GM12878 (cell line): Measurements from ENCODE around the gene SLC35G6. TPM values are rescaled to one million over a fixed set of nuclear protein-coding genes. Genes with fewer than 3 reads are reported as not detected.

ENCODE experiments used
- CHD2 ChIP-seq: IDR thresholded peaks from 2 replicates; pipeline ENCODE4 v1.6.1; 2011; ENCODE audit warnings: low read depth, low read length, improper control_type of control experiment, borderline replicate concordance
- EP300 ChIP-seq, 2 experiments: fragments of 150-350 bp in 1 of 2; IDR thresholded peaks; 2 replicates each; pipeline ENCODE4 v1.6.1; 2011 to 2012; ENCODE audit warnings: low read depth in 2 of 2, low read length in 2 of 2, borderline replicate concordance in 1 of 2, improper control_type of control experiment in 1 of 2, inconsistent platforms in 1 of 2; ENCODE audit not compliant: control insufficient read depth in 1 of 2
- ESRRA ChIP-seq: IDR thresholded peaks from 2 replicates; pipeline ENCODE4 v1.6.1; 2012; ENCODE audit warnings: mild to moderate bottlenecking, low read length, improper control_type of control experiment
- FOXM1 ChIP-seq: IDR thresholded peaks from 2 replicates; pipeline ENCODE4 v1.6.1; 2012; ENCODE audit warnings: low read depth, mild to moderate bottlenecking, inconsistent platforms, low read length, moderate library complexity
- GABPA ChIP-seq: IDR thresholded peaks from 2 replicates; pipeline ENCODE4 v1.6.1; 2014; ENCODE audit warnings: antibody characterized with exemption, low read depth, mild to moderate bottlenecking, inconsistent platforms
- HDGF ChIP-seq: fragments of 450-650 bp; IDR thresholded peaks from 2 replicates; pipeline ENCODE4 v1.6.1; 2016; ENCODE audit warnings: antibody characterized with exemption
- IKZF1 ChIP-seq: fragments of 450-650 bp; conservative IDR thresholded peaks from 2 replicates; pipeline ENCODE4 v1.6.1; 2017; ENCODE audit warnings: antibody characterized with exemption, mild to moderate bottlenecking
- MTA3 ChIP-seq: IDR thresholded peaks from 2 replicates; pipeline ENCODE4 v1.6.1; 2012; ENCODE audit warnings: low read length, inconsistent platforms, borderline replicate concordance
- NFYA ChIP-seq: IDR thresholded peaks from 2 replicates; pipeline ENCODE4 v1.6.1; 2011; ENCODE audit warnings: low read depth, mild to moderate bottlenecking, low read length, improper control_type of control experiment, borderline replicate concordance
- NR2C2 ChIP-seq: IDR thresholded peaks from 2 replicates; pipeline ENCODE4 v1.6.1; 2011; ENCODE audit warnings: borderline replicate concordance, low read depth; ENCODE audit not compliant: control insufficient read depth, insufficient read length
- PAX8 ChIP-seq: fragments of 450-650 bp; IDR thresholded peaks from 2 replicates; pipeline ENCODE4 v1.6.1; 2017; ENCODE audit warnings: mild to moderate bottlenecking, moderate library complexity
- POLR2A ChIP-seq: IDR thresholded peaks from 2 replicates; pipeline ENCODE4 v1.6.1; 2011; ENCODE audit warnings: low read depth, mild to moderate bottlenecking, low read length
- YY1 ChIP-seq: IDR thresholded peaks from 2 replicates; pipeline ENCODE4 v1.6.1; 2011; ENCODE audit warnings: low read depth, mild to moderate bottlenecking, low read length
- polyA plus RNA-seq, 11 experiments: library from polyadenylated mRNA; depleted of rRNA in 4 of 11; unstranded in 6 of 11; stranded (reverse) in 5 of 11; fragments of >200 nt; fragmentation: Nextera tagmentation in 4 of 11; fragmentation: Illumina TruSeq in 1 of 11; extraction: Ambion mirVana in 4 of 11; extraction: Trizol in 1 of 11; gene quantifications; 1 replicate in 1 of 11; 2 replicates in 10 of 11; pipeline versions ENCODE4 v1.2.1 to v1.2.3, GENCODE V29; 2011 to 2016; ENCODE audit warnings: inconsistent platforms in 2 of 11, missing spikeins in 2 of 11, low read depth in 1 of 11
- total RNA-seq, 4 experiments: library from RNA; depleted of rRNA in 3 of 4; stranded (reverse); fragments of >200 nt in 3 of 4; fragmentation: Illumina TruSeq in 1 of 4; extraction: Trizol in 1 of 4; gene quantifications; 2 replicates each; pipeline versions ENCODE4 v1.2.1 to v1.2.3, GENCODE V29; 2013 to 2021
- TF ChIP-seq, protein P1 (sequence below): fragments of 450-650 bp; IDR thresholded peaks from 2 replicates; pipeline ENCODE4 v1.6.1; 2017; ENCODE audit warnings: mild to moderate bottlenecking
- TF ChIP-seq, protein P2 (sequence below): IDR thresholded peaks from 2 replicates; pipeline ENCODE4 v1.6.1; 2012; ENCODE audit warnings: low read depth, low read length, improper control_type of control experiment

SLC35G6 gene
- total and polyA plus RNA-seq, 10 of the 15 experiments (the other 5 are each of a cell fraction or from before 2014, with no cell fraction given) = 0.20 TPM; not detected in 9

DNA sequence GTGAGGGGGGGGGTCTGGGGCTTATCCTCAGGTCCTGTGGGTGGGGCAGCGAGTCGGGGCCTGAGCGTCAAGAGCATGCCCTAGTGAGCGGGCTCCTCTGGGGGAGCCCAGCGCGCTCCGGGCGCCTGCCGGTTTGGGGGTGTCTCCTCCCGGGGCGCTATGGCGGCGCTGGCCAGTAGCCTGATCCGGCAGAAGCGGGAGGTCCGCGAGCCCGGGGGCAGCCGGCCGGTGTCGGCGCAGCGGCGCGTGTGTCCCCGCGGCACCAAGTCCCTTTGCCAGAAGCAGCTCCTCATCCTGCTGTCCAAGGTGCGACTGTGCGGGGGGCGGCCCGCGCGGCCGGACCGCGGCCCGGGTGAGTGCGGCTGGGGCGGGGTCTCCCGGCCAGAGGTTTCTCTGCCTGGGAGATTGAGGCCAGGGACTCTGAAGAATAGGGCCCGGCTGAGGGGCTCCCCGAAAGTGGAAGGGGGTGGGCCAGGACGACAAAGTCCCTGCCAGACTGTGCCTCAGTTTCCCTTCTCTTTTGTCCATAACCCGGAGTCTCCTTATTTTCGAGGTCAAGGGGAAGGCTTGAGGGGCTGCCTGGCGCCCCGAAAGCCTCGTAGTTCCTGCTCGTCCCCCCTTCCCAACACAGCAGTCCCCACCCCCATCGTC is 41.7 kb upstream of the SLC35G6 start, which contains the start of gene FGF11 (continued):
- TF ChIP-seq NFYA = no peak
- TF ChIP-seq YY1 = peak; percentile 64; the same call in 1 of the 2 replicates
- no peak for TF ChIP-seq PAX8
- no peak for TF ChIP-seq FOXM1
- peak; percentile 52 for TF ChIP-seq POLR2A
- TF ChIP-seq ESRRA = no peak
- TF ChIP-seq GABPA = no peak
- peak; percentile 10; the same call in 1 of the 2 replicates for TF ChIP-seq MTA3
- no peak; a peak in 1 of 4 replicates for TF ChIP-seq EP300 (IDR thresholded peaks at IDR 0.05; ENCODE audit: borderline replicate concordance in 1 of 2, control insufficient read depth in 1 of 2, low read depth in 2 of 2, low read length in 2 of 2)
- TF ChIP-seq, protein P1, sequence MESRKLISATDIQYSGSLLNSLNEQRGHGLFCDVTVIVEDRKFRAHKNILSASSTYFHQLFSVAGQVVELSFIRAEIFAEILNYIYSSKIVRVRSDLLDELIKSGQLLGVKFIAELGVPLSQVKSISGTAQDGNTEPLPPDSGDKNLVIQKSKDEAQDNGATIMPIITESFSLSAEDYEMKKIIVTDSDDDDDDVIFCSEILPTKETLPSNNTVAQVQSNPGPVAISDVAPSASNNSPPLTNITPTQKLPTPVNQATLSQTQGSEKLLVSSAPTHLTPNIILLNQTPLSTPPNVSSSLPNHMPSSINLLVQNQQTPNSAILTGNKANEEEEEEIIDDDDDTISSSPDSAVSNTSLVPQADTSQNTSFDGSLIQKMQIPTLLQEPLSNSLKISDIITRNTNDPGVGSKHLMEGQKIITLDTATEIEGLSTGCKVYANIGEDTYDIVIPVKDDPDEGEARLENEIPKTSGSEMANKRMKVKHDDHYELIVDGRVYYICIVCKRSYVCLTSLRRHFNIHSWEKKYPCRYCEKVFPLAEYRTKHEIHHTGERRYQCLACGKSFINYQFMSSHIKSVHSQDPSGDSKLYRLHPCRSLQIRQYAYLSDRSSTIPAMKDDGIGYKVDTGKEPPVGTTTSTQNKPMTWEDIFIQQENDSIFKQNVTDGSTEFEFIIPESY = no peak
- peak; percentile 96; the same call in 1 of the 2 replicates for TF ChIP-seq CHD2
- no peak for TF ChIP-seq NR2C2
- no peak for TF ChIP-seq HDGF
- no peak; the same call in 1 of the 2 replicates for TF ChIP-seq IKZF1
- TF ChIP-seq, protein P2, sequence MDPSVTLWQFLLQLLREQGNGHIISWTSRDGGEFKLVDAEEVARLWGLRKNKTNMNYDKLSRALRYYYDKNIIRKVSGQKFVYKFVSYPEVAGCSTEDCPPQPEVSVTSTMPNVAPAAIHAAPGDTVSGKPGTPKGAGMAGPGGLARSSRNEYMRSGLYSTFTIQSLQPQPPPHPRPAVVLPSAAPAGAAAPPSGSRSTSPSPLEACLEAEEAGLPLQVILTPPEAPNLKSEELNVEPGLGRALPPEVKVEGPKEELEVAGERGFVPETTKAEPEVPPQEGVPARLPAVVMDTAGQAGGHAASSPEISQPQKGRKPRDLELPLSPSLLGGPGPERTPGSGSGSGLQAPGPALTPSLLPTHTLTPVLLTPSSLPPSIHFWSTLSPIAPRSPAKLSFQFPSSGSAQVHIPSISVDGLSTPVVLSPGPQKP = no peak
- TF ChIP-seq, all 136 proteins: peak for 11
